22Rv1 (cell line): ENCODE results near the gene ODAD3.

Experiments used
- ZFX ChIP-seq: fragments of 450-650 bp; IDR thresholded peaks from 2 replicates; pipeline ENCODE4 v1.6.1; 2017; ENCODE audit warnings: antibody characterized with exemption, borderline replicate concordance
- TF ChIP-seq, protein P1 (sequence below): fragments of 450-650 bp; IDR thresholded peaks from 2 replicates; pipeline ENCODE4 v1.5.1; 2017; ENCODE audit warnings: mild to moderate bottlenecking

DNA sequence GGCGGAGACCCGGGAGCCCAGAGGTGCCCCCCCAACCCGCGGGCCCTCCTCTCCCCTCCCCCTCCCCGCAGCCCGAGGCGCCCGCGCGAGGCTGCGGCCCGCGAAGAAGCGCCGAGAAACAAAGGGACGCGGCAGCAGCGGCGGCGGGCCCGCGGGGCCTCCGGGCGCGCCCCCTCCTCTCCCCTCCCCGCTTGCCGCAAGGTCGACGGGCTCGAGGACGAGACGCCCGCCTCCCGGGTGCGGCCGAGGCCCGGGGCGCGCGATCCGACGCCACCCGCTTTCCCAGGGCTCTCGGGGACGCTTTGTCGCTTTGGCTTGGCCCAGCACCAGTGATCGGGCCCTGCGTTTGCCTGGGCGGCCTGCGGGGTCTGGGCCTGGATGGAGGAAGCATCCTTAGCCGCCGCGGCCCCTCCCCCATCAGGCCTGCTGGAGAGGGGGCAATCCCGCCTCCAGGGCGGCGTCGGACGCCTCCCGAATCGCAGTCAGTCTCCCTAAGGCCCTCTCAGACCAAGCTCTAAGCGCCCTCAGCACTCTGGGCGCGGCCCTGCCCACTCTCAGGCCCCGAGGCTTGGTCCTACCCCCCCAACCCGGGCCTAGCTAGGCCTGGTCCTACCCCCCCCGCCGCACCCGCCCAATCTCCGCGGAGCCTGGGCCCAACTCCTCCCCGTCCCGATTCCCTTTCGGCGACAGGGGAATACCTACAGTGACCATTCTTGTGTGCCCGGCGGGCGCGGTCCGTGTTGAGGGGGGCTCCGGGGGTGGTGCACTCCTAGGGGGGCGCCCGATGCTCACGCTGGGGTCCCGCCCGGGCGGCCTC lies 45.2 kb upstream of the ODAD3 start:
- TF ChIP-seq, protein P1, sequence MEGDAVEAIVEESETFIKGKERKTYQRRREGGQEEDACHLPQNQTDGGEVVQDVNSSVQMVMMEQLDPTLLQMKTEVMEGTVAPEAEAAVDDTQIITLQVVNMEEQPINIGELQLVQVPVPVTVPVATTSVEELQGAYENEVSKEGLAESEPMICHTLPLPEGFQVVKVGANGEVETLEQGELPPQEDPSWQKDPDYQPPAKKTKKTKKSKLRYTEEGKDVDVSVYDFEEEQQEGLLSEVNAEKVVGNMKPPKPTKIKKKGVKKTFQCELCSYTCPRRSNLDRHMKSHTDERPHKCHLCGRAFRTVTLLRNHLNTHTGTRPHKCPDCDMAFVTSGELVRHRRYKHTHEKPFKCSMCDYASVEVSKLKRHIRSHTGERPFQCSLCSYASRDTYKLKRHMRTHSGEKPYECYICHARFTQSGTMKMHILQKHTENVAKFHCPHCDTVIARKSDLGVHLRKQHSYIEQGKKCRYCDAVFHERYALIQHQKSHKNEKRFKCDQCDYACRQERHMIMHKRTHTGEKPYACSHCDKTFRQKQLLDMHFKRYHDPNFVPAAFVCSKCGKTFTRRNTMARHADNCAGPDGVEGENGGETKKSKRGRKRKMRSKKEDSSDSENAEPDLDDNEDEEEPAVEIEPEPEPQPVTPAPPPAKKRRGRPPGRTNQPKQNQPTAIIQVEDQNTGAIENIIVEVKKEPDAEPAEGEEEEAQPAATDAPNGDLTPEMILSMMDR = no peak
- no peak for TF ChIP-seq ZFX
